GM21717 (cell line): ENCODE data around the gene MED22.
"Not testable (repeated sequence)": the region's sequence is repeated elsewhere in the genome, so short reads cannot be mapped to it uniquely, and the experiment has no call there.

Source experiments
- ATAC-seq: cut with Tn5 transposase; IDR thresholded peaks from one replicate; pipeline ENCODE4 v1.9.1; 2021; ENCODE audit warnings: mild to moderate bottlenecking, moderate library complexity; ENCODE audit not compliant: unreplicated experiment

MED22 gene

DNA sequence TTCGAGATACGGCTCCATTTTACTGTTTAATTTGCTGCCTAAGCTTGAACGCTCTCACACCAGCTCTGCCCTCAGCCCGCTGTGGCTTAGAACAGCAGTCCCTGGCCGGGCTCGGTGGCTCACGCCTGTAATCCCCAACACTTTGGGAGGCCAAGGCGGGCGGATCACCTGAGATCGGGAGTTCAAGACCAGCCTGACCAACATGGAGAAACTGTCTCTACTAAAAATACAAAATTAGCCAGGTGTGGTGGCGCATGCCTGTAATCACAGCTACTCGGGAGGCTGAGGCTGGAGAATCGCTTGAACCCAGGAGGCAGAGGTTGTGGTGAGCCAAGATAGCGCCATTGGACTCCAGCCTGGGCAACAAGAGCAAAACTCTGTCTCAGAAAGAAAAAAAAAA is 29.3 kb upstream of the MED22 start:
- not testable (repeated sequence) for ATAC-seq

DNA sequence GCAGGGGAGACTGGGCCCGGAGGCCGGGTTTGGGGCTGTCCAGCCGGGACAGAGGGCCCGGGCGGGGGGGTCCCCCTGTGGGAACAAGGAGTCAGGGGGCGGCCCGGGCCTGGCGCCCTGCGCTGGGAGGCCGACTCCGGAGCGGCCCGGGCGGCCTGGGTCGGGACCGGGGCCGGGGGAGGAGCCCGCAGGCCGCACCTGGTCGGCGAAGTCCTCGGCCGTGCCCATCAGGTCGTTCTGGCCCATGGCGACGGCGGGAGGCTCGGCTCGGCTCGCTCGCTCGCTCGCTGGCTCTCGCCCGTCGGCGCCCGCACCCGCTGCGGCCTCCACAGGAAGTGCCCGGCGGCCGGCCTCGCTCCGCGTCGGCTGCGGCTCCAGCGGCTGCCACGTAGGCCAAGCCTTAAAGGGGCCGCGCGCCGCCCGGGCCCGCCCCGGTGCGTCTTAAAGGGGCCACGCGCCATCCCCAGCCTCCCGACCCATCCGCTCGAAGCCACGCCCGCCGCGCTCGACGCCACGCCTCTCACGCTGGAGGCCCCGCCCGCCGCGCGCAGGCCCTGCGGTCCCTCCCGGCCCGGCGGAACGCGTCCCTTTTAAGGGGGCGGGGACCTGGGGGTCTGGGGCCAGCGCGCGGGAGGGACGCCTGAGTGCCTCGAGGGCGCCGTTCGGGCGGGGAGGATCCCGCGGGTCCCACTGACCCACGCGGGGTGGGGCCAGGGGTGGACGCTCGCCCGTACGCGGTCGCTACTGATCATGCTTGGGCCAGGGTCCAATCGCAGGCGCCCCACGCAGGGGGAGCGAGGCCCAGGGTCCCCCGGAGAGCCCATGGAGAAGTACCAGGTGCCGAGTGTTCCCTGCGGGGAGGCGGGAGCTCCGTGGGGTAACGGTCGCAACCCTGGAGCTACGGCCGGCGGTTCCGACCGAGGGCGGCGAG is 28.1 kb upstream of the MED22 start, which contains the start of the genes STKLD1 and SURF4:
TSS of gene STKLD1 (plus strand) at position 643 of the 931 bp plus-strand sequence. CDS start at position 751, 108 bp downstream.
TSS of gene SURF4 (minus strand) at position 337 of the 931 bp plus-strand sequence. CDS start at position 246, 91 bp downstream.
- peak; percentile 84 for ATAC-seq

DNA sequence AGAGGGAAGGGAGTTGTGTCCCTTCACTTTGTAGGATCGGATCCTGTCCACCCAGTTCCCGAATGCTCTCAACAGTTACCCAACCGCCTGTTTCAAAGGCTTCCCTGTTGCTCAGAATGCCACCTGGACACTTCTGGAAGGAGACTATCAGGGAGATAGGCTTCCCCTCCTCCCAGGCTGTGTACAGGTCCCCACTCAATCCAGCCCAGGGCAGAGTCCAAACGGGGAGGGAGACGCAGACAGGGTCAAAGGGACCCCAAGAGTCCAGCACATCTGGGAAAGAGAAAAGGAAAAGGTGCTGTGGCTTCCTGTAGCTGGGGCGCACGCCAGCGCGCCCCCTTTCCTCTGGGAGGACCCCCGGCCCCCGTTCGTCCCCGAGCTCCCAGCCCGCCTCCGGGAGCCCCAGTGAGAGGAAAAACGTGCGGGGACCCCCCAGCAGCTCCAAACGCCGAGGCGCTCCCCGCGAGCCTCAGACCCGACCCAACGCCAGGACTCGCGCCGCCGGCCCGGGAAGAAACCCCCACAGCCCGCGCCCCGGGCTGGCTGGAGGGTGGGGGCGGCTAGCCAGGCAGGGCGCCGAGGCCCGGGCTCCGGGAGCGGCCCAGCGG is 27.3 kb upstream of the MED22 start:
- peak; percentile 8 for ATAC-seq

DNA sequence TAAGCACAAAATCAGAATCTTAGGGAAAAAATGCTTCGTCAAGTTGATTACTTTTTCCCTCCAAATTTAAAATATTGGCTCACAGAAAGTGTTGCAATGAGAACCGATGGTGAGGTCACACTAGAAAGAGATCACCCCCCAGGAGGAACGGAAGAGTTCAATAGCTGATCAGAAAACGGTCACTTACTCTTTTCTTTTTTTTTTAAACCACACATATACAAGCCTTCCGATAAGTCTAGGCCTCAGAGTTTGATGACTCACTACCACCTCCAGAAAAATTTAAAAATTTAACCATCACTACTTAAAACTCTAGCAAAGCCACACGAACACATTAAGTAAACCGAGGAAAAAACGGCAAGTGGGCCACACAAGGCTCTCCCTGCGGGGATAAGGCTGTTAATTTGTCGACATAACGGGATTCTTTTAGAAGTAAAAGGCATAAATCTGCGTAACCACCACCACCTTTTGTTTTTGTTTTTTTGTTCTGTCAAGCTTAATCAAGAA is 26.7 kb upstream of the MED22 start:
- ATAC-seq, result no peak

DNA sequence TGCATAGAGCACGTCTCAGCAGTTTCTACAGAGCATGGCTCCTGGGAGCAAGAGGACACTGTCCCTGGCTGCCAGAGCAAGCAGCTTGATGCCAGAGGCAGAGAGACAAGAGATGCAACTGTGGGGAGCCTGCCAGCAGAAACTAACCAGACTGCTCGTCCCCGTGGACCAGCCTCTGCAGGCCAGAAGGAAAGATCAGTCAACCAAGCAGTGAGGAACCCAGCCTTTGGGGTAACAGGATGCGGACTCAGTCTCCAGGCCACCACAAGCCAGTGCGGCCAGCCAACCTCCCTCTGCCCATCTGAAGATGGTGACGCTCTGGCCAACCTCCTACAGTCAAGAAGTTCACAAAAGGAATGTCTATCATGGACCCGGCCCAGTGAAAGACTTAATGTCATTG is 24.2 kb upstream of the MED22 start:
- no peak for ATAC-seq

DNA sequence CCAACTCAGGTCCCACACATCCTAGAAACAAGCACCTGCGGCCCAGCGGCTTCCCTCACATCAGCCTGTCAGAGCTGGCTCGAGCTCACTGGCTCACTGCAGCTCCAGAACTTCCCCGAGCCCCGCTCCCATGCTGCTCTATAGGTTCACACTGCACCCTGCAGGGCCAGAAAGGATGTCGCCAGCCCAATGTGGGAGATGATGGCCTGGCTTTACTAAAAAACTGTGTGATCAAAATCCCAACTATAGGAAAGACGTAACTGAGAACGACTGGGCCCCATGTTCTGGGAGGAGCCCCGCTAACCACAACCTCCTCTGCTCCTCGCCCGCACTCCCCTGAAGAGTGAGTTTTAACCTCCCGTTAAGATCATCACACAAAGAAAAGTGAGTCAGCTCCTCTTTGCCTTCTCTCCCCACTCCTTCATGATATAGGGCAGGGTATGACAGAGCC is 23.4 kb upstream of the MED22 start:
- no peak for ATAC-seq

DNA sequence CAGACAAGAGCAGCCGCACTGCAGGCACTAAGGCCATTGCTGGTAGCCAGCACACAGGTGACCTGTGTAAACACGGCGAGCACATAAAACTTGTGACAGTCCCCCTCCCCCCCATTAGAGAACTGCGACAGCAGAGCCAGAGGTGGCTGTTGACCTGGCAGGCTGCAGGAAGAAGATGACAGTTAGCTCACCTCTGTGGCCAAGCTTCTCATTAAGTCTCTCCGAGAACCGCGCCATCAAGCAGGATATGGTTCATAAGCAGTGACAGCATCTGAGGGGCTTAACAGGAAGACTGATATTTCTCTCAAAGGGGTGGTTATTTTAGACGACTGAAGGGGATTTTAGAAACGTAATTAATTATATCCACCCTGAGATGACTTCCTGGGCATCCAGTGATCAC is 22.8 kb upstream of the MED22 start:
- no peak for ATAC-seq

DNA sequence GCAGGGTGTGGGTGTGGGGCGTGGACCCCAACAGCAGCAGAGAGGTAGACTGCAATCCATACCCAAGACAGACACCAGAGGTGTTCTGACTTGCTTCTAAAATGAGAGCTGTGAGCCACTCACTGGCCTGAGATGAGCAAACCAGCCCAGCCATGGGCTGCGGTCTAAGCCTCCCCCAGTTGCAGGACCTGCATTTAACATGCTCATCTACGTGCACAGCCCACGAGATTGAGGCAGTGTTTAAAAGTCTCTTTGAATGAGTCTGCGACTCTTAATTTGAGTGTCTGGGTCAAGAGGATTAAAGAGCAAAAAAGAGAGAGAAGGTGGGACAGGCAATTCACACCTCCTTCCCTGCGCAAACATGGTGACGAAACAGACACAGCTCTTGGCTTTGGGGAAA is 22.0 kb upstream of the MED22 start:
- no peak for ATAC-seq

DNA sequence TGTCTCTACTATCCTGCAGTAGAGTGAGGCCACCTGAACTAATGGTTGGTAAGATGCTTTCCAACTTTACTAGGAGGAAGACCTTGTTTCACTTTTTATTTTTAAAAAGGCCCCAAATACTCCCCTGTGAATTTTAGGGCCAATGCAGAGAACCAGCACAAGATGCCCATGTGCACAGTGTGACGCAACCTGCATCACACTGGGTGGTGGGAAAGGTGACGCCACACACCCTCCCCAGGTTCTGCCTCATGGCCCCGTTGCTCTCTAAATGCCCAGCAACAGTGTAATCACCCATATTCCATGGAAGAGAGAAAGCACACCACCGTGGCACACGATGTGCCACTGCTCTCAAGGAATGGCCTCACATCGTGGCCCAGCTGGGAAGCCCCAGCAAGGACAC is 21.5 kb upstream of the MED22 start:
- no peak for ATAC-seq

DNA sequence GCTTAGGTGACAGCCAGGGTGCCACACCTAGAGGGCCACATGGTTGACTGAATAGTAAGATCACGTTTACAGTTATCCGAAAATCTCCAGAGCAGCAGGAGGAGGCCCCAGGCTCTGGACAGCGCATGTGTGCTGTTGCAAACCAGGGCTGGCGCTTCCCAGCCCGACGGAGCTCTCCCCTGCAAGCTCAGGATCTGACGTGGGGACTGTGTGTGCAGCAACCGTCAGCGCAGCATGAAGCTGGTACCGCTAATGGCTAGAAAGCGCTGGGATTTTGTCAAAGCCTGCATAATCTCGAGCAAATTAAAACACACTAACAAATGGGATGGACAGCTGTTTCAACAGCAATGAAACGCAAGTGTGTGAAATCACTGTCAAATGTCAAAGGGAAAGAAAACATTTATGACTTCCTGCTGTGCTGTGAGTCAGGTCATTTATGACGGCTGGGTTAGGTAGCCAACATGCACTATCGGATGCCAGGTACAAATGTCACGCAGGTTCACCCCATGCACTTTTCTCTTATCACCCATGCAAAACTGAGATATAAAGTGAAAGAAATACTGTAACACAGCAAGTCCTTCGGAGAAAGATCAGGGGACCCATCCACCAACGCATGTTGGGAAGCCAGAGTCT is 20.4 kb upstream of the MED22 start:
- ATAC-seq, result no peak

DNA sequence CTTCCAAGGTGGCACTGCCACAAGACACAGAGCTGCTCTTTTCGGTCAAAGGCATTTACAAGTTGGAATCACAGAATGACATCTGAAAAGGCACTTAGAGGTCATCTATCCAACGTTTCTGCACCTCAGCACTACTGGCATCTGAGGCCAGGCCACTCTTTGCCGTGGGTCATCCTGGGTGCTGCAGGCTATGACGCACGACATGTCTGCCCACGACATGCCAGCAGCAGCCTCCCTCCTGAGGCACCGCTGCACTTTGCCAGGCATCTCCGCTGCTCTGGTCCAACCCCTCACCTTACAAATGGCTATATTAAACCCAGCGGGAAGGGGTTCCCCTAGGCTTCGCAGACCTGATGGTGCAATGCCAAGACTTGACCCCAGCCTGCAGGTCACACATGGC is 19.8 kb upstream of the MED22 start:
- no peak for ATAC-seq

DNA sequence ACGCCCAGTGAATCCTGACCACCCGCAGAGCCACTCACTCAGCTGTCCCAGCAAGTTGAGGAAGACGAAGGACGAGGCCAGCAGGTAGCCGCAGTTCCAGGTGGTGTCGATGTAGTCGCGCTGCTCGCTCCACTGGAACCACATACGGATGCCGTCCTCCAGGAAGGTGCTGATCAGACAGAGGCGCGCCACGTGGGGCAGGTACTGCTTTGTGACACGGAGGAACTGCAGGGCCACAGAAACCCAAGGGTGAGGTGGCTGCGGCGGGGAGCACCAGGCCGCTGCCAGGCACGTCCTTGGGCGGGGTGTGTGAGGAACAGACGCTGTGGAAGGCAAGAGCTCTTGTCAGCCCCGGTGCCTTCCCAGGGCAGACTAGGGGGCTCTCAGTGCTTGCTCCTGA is 19.3 kb upstream of the MED22 start:
- no peak for ATAC-seq

DNA sequence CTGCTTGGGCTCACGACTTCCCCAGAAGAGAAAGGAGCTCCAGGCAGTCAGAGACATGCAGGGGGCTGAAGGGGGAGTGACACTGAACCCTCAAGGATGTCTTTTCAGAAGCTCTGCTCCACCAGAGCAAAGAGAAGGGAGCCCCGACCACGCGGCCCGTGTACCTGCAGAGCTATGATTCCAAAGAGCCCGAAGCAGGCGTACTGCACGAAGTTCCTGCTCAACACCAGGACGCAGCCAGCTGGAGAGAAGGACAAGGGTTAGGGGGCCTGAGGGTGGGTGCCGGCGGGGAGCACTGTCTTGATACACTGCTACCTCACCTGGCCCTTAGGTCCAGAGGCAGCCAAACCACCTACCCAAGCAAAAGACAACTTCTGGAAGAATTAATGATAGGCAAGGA is 18.5 kb upstream of the MED22 start:
- ATAC-seq, result no peak

DNA sequence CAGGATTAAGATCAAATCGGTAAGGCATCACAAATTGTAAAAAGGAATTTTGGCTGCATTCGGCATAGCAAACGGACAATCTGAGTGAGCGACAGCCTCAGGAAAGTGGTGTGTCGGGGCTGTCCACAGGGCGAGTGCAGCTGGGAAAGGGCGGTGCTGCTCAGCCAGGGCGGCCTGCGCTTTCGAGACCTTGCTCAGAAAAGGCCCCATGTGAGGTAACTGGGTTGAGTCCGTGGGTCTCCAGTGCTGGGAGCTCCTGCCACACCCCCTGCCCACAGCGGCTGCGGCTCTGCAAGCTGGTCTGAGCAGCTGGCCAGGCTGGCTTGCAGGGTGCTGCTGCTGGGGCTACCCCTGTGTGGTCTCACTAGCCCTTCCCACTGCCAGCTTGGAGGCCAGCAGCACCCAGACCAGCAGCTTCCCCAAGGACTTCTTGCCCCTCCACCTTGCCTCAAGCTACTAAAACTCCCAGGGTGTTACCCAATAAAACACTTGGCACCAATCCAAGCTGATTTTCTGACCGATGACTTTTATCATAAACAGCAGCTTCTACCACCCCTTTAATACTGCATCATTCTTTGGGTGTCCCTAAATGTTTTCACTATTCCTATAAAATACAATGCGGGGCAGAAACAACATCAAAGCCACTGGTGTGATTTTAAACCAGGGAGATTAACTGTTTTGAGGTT is 14.6 kb upstream of the MED22 start:
- ATAC-seq, result no peak

DNA sequence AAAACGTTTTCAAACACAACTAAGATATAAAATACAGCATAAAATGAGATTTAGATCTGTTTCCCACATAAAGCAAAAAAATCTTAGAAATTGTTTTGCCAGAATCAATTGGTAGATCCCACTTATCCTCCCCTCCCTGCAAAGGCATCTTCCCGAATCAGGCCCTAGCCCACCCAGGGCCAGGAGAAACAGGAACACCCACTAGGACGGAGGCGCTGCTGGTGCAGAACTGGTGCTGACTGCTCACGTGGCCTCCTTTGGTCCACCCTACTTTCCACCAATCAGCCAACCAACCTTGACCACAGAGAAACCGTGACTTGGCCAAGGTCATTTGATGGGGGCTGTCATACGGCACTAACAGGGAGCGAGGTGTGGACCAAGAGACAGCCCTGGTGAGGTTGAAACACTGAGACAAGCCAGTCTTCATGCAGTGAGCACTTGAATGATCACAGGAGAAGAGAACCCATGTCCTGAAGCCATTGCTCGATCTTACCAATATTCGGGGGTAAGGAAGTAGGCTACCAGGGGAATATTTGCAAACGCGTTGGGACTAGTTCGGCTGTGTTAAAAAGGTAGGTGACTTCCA is 13.7 kb upstream of the MED22 start:
- ATAC-seq, result no peak

DNA sequence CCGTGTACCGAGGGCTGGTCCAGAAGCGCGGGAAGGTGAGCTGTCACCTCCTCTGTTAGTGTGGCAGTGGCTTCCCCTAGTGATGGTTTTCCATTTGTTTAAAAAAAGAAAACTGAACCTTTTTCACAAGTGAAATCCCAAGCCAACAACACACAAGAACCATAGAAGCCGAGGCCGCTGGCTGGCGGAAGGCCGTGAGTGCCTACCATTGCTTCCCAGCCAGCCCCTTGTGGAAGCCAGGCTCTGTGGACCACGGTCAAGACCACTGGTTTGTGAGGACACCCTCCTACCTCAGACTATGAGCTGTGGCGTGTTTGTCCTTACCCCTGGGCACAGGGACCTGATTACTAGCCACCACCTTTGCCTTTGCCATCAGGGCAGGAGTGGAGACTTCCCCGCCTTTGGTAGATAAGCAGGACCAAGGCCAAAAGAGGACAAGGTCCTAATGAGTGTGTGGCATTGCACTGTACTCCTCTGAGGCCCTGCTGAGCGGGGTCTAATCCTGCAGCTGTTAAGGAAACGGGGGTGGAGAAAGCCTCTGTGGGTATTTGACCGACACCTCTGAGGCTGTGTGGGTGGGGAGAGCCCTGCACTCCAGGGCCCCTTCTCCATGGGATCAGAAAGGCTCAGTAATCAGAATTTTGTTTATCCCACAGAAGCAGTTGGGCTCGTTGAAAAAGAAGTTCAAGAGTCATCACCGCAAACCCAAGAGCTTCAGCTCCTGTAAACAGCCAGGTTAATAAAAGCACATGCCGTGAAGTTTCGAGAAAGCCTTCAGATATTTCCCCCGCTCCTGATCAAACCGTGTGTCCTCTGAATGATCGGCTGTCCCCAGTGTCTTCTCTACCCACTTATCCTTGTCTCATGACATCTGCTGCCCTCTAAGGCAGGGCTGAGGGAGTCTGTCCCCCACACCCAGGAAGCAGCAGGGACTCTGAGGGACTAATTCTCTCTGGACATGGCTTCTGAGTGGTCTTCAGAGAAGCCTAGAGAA is 12.8 kb upstream of the MED22 start:
- no peak for ATAC-seq

DNA sequence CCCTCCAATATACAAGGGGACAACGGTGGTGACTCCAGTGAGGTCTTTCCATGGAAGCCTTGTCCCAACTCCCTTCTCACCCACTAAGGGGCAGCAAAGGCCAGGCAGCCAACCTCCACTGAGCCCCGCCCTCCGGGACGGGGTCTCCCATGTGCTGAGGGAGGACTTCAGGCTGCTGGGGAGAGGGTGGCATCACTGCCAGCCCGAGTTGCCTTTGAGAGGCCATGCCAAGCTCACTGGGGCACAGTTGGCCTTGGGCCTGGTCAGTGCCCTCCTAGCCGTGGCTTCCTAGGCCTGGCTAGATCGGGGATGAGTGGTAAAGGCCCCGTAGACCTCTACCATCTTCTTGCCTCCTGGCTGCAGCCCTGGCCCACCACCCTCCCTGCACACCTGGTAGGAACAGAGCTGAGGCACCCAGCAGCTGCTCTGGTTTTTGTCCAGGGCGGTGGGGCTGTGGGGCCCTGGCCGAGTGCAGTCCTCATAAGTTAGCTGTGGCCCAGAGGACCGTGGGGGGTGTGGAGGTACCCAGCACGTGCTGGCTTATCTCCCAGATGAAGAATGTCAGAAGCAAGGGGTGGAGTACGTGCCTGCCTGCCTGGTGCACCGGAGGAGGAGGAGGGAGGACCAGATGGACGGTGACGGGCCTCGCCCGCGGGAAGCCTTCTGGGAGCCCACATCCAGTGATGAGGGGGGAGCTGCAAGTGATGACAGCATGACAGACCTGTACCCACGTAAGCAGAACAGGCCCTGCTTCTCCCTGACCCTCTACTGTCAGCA is 11.7 kb upstream of the MED22 start:
- ATAC-seq, result no peak

DNA sequence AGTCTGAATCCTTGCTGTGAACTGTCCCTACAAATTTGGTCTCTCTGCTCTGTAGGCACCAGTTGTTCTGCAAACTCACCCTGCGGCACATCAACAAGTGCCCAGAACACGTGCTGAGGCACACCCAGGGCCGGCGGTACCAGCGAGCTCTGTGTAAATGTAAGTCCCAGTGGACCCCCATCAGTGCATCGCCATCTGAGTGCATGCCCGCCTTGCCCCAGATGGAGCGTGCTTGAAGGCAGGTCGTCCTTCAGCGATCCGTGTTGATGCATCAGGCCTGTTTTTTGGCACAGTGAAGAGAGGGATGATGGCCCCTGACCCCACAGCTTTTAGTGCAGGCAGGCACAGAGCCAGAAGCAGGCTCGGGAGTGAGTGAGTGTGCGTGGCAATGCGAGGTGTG is 9.7 kb upstream of the MED22 start:
- ATAC-seq, result no peak
